Measurements from ENCODE around the gene VWA5B1.

VWA5B1 gene

GRCh38 chr1:20349971-20350370, 59.3 kb downstream of the VWA5B1 start:
- no peak for DNase-seq

GRCh38 chr1:20350421-20350820, 59.7 kb downstream of the VWA5B1 start:
- DNase-seq, result no peak

GRCh38 chr1:20351911-20352701, 61.4 kb downstream of the VWA5B1 start:
- no peak for DNase-seq

GRCh38 chr1:20353836-20354235, 63.2 kb downstream of the VWA5B1 start:
- no peak for DNase-seq

- no peak for DNase-seq
Observed at GRCh38 chr1:20354610-20355009, 63.9 kb downstream of the VWA5B1 start.

- DNase-seq, result no peak
Observed at GRCh38 chr1:20355101-20355827, 64.6 kb downstream of the VWA5B1 start.

GRCh38 chr1:20355828-20356735, 65.4 kb downstream of the VWA5B1 start:
- DNase-seq, result peak; percentile 5

- DNase-seq, result no peak
Observed at GRCh38 chr1:20356850-20357459, 66.3 kb downstream of the VWA5B1 start.

GRCh38 chr1:20357796-20358195, 67.1 kb downstream of the VWA5B1 start:
- DNase-seq, result no peak

GRCh38 chr1:20358761-20359263, 68.1 kb downstream of the VWA5B1 start:
- DNase-seq, result no peak

- DNase-seq, result peak; percentile 82
Observed at GRCh38 chr1:20359451-20360330, 69.0 kb downstream of the VWA5B1 start.

- no peak for DNase-seq
Observed at GRCh38 chr1:20361401-20361800, 70.7 kb downstream of the VWA5B1 start.

GRCh38 chr1:20361805-20362381, 71.2 kb downstream of the VWA5B1 start:
- peak; percentile 41 for DNase-seq

GRCh38 chr1:20362856-20363255, 72.2 kb downstream of the VWA5B1 start:
- no peak for DNase-seq

- DNase-seq, result no peak
Observed at GRCh38 chr1:20365421-20366055, 74.9 kb downstream of the VWA5B1 start.

GRCh38 chr1:20366056-20366462, 75.4 kb downstream of the VWA5B1 start:
- no peak for DNase-seq

GRCh38 chr1:20366463-20367115, 75.9 kb downstream of the VWA5B1 start:
- no peak for DNase-seq

GRCh38 chr1:20367116-20367585, 76.5 kb downstream of the VWA5B1 start:
- peak; percentile 14 for DNase-seq

- no peak for DNase-seq
Observed at GRCh38 chr1:20367626-20368025, 77.0 kb downstream of the VWA5B1 start.
